HG02884 (cell line): ENCODE measurements around the gene EPG5.
A peak's percentile ranks its signal among the peaks of the same experiment; 100 is the strongest.
"Not testable (repeated sequence)": the region's sequence is repeated elsewhere in the genome, so short reads cannot be mapped to it uniquely, and the experiment has no call there.

Experiments
- ATAC-seq: cut with Tn5 transposase; IDR thresholded peaks from one replicate; pipeline ENCODE4 v1.9.1; 2021; ENCODE audit warnings: mild to moderate bottlenecking, moderate library complexity; ENCODE audit not compliant: unreplicated experiment

Gene EPG5, protein sequence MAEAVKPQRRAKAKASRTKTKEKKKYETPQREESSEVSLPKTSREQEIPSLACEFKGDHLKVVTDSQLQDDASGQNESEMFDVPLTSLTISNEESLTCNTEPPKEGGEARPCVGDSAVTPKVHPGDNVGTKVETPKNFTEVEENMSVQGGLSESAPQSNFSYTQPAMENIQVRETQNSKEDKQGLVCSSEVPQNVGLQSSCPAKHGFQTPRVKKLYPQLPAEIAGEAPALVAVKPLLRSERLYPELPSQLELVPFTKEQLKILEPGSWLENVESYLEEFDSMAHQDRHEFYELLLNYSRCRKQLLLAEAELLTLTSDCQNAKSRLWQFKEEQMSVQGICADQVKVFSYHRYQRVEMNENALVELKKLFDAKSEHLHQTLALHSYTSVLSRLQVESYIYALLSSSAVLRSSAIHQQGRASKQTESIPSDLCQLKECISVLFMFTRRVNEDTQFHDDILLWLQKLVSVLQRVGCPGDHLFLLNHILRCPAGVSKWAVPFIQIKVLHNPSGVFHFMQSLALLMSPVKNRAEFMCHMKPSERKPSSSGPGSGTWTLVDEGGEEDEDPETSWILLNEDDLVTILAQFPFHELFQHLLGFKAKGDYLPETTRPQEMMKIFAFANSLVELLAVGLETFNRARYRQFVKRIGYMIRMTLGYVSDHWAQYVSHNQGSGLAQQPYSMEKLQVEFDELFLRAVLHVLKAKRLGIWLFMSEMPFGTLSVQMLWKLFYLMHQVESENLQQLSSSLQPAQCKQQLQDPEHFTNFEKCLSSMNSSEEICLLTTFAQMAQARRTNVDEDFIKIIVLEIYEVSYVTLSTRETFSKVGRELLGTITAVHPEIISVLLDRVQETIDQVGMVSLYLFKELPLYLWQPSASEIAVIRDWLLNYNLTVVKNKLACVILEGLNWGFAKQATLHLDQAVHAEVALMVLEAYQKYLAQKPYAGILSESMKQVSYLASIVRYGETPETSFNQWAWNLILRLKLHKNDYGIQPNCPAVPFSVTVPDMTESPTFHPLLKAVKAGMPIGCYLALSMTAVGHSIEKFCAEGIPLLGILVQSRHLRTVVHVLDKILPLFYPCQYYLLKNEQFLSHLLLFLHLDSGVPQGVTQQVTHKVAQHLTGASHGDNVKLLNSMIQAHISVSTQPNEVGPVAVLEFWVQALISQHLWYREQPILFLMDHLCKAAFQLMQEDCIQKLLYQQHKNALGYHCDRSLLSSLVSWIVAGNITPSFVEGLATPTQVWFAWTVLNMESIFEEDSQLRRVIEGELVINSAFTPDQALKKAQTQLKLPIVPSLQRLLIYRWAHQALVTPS (N-terminal part only)

DNA sequence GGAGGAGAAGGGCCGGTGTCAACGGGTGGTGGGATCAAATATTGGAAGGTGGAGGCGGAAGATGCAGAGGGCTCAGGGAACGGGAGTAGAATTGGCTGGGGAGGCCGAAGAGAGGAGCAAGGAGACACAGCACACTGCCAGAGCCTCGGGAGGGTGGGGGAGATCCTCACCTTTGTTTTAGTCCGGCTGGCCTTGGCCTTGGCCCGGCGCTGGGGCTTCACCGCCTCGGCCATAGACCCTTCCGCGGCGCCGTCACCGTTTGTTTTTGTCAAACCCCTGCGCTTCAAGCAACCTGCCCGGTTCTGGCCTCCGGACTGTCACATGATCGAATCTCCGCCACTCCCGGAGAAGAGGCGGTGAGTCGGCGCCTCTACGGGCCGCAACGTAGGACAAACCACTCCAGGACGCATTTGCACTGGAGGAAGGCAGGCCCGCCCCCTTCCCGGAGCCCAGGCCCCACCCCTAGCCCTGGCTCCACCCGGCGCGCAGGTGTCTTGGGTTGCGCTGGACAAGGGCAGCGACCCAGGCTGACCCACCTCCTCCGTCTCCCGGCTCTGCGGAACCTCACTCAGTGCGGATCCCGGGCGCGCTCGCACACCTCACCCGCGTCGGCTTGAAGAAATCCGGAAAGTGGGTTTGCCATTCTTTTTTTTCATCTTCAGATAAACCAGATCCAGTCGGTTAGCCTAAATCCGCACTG, at the start of gene EPG5:
EPG5 (minus strand) TSS at position 323 of the 700 bp plus-strand sequence; CDS start at position 233, 90 bp downstream.
- peak; percentile 94 for ATAC-seq

DNA sequence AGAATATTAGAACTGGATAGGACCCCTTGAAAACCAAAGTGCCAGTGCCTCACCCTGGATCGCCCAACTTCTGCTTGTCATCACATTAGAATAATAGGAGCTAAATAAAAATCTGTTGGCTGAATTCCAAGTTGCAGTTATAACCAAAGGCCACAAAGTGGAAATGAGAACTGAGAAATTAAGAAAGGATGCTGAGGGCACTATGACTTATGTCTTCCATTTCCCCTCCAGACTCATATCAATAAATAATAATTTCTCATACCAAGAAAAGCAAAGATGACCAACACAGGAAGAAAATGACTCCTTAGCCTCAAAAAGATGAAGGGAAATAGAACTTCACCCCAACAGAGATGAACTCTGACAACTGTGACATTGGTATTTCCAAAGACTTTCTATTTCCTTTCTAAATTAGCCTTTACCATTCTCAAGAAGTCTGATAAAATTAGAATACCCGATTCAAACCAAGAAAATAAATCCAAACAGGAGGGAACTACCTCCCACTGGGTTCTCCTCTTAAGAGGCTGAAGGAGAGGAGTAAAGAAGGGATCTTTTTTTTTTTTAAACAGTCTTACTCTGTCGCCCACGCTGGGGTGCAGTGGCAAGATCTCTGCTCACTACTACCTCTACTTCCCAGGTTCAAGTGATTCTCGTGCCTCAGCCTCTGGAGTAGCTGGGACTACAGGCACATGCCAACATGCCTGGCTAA, 46.5 kb upstream of the EPG5 start:
- ATAC-seq: peak; percentile 80

GRCh38 chr18:46010676-46011075, 43.5 kb upstream of the EPG5 start:
- ATAC-seq: no peak

- no peak for ATAC-seq
Measured at GRCh38 chr18:46010050-46010449, 42.9 kb upstream of the EPG5 start.

- no peak for ATAC-seq
Measured at GRCh38 chr18:46009125-46009840, 42.2 kb upstream of the EPG5 start.

DNA sequence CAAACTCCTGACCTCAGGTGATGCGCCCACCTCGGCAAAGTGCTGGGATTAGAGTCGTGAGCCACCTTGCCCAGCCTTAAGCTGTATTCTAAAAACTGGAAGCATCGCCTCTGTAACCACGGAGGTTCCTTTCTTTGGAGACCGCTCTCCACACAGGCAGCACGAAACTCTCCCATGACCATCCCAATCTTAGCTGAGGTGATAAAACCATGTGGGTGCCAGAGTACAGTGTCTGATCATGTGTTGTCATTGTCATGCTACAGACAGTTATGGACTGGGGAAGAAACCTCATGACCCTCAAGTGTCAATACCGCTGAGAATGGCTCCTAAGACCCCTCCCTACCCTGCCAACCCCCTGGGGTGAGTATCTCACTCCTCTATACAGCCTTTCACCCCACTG, 41.4 kb upstream of the EPG5 start:
- ATAC-seq: no peak

- no peak for ATAC-seq
Measured at GRCh38 chr18:46007165-46007564, 40.0 kb upstream of the EPG5 start.

DNA sequence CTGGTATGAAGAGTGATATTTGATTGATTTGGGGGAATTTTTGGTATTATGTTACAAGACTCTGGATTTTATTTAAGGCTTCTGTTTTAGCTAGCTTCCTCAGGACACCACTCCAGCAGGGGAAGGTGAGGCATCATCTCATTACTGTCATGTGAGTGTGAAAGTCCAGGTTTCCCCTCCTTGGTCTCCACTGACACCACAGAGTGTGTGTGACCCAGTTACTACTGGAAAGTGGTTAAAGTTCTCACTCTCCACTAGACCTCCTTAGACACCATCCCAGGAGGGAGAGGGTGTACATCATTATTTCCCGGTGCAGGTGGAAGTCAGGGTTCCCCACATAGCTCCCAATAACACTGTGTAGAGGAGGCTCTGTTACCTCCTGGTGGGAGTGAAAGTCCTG, 35.8 kb upstream of the EPG5 start:
- ATAC-seq: no peak

GRCh38 chr18:46001892-46002291, 34.8 kb upstream of the EPG5 start:
- ATAC-seq: no peak

DNA sequence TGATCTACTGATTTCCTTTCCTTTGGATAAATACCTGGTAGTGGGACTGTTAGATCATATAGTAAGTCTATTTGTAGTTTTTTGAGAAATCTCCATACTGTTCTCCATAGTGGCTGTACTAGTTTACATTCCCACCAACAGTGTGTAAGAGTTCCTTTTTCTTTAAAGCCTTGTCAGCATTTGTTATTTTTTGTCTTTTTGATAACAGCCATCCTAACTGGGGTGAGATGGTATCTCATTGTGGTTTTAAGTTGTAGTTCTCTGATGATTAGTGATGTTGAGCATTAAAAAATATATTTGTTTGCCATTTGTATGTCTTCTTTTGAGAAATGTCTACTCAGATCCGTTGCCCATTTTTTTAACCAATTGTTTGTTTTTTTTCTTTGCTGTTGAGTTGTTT, 33.9 kb upstream of the EPG5 start:
- ATAC-seq: no peak

GRCh38 chr18:45999536-45999935, 32.4 kb upstream of the EPG5 start:
- no peak for ATAC-seq

DNA sequence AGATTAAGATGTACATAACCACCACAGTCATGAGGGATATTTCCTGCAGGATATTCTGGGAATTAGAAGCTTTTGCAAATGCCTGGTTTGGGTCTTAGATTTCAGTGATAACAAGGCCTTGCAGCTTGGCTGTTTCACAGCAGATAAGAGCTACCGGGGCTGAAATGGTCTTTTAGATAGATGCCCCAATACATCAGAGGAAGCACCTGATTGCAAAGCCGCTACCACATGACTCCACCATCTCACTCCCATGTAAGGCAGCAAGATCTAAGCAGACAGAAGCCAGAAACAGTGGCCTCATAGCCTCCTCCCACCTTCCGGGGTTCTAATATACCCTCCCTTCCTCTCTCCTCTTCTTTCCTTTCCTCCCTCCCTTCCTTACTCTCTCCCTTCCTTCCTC, 31.1 kb upstream of the EPG5 start:
- no peak for ATAC-seq

DNA sequence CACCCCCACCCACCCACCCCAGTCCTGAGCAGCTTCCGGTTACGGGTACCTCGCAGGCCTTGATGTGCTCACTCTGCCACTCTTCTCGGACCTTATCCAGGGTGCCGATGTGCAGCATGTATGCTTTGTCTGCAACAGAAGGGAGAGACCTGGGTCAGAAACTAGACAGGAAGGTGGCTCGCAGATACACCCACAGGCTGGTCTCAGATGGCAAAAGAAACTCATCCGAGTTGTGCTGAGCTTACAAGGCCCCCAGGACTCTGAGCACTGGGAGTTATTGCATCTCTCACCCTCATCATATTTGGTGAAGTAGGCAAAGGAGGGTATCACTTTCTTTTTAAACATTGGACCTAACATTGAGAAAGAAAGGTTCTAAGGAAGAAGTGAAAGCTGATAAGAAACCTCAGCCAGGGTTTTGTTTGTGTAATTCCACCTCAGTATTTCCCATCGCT, 30.6 kb upstream of the EPG5 start:
- no peak for ATAC-seq

- ATAC-seq: no peak
Measured at GRCh38 chr18:45995461-45995860, 28.3 kb upstream of the EPG5 start.

DNA sequence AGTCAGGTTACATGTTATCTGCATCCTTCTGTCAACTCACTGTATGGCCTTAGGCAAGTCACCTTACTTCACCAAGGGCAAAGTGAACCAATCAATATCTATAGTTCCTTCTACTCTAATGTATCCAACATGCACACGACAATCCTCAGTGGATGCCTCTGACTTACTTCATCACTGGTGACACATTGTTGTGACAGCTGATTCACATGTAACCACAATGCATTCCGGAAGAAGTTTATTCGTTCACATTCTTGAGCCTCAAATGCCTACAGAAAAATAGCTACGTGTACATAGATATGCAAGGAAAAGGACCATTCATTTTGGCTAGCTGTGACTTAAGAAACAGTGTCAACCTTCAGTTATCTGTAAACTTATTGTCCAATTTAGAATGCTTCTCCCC, 26.3 kb upstream of the EPG5 start:
- no peak for ATAC-seq

GRCh38 chr18:45992527-45992926, 25.4 kb upstream of the EPG5 start:
- ATAC-seq: not testable (repeated sequence)

GRCh38 chr18:45991788-45992187, 24.7 kb upstream of the EPG5 start:
- no peak for ATAC-seq

DNA sequence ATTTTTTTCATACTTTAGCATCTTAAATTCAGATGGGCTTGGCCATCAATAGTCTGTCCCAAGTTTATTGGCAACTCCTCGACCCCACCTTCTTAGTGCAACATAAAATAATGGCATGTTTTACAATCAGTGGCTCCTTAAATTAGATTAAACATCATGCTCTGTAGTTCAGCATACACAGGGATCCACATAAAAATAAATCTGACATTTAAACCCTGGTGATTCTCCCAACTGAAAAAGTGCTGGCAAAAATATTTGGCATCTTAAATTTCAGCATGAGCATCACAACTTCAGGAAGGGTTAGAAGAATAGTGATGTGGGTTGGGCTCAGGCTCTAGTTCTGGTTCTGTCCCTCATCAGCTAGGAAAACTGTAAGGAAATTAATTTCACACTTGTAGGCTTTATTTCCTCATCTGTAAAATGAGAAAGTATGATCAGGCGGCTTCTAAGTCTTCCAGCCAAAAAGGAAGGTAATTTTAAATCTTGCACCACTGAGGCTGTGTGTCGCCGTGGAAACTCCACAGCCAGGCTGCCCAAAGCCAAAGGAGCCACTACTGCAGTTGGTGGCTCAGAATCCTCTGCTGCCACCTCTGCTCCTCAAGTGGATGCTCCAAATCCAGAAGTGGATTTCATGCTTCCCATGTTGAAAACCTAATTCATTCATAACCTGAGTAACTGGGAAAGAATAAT, 17.6 kb upstream of the EPG5 start:
- ATAC-seq: no peak

GRCh38 chr18:45981821-45982220, 14.7 kb upstream of the EPG5 start:
- no peak for ATAC-seq
